Caco-2 (cell line): ENCODE data around the gene EFNA2. TPM values are rescaled to one million over a fixed set of nuclear protein-coding genes. Genes with fewer than 3 reads are reported as not detected.

Experiments
- BruUV-seq: library from RNA; stranded (reverse); fragments of 400-500 nt; replicated peaks from 2 replicates; lab custom pipeline; 2021; lab: Mats Ljungman, UMichigan
- CTCF ChIA-PET: fragments of 300-600 bp; sonication (Branson Sonifier 250); formaldehyde crosslinking; loops from one replicate; lab custom pipeline; 2022; ENCODE audit warnings: antibody characterized with exemption; lab: Charles Lee
- POLR2A ChIA-PET: fragments of 300-600 bp; sonication (Branson Sonifier 250); formaldehyde crosslinking; loops from one replicate; lab custom pipeline; 2022; ENCODE audit warnings: antibody characterized with exemption; lab: Charles Lee
- DNase-seq, 2 experiments: peaks; one replicate each; pipeline versions ENCODE4 v3.0.0 to v3.0.0-alpha.2; 2020 to 2022
- H3K27me3 ChIP-seq: replicated peaks from 2 replicates; pipeline ENCODE4 v1.6.0; 2011; ENCODE audit warnings: low read length; ENCODE audit not compliant: control insufficient read depth, insufficient read depth
- H3K36me3 ChIP-seq: 2 replicates; pipeline ENCODE4 v1.5.1; 2011; ENCODE audit warnings: low read length; ENCODE audit not compliant: control insufficient read depth, insufficient read depth
- H3K4me1 ChIP-seq: fragments of 250-450 bp; sonication (Bioruptor Pico); 2 replicates; pipeline ENCODE4 v1.5.1; 2020; ENCODE audit warnings: mild to moderate bottlenecking
- H3K4me3 ChIP-seq: 2 replicates; pipeline ENCODE4 v1.5.1; 2011; ENCODE audit warnings: low read depth, mild to moderate bottlenecking, control low read depth, low read length
- H3K9me3 ChIP-seq: fragments of 250-450 bp; sonication (Bioruptor Pico); 2 replicates; pipeline ENCODE4 v1.5.1; 2020; ENCODE audit warnings: mild to moderate bottlenecking, moderate library complexity
- H3K27ac Mint-ChIP-seq: one replicate; pipeline ENCODE4 v1.8.0; 2022; ENCODE audit warnings: mixed read lengths; ENCODE audit not compliant: unreplicated experiment
- H3K27me3 Mint-ChIP-seq: one replicate; pipeline ENCODE4 v1.8.0; 2022; ENCODE audit warnings: mixed read lengths; ENCODE audit not compliant: insufficient read depth, unreplicated experiment
- H3K36me3 Mint-ChIP-seq: one replicate; pipeline ENCODE4 v1.8.0; 2022; ENCODE audit warnings: mild to moderate bottlenecking, mixed read lengths; ENCODE audit not compliant: insufficient read depth, unreplicated experiment
- H3K4me1 Mint-ChIP-seq: one replicate; pipeline ENCODE4 v1.8.0; 2022; ENCODE audit warnings: low read depth, mixed read lengths; ENCODE audit not compliant: unreplicated experiment
- H3K4me3 Mint-ChIP-seq: one replicate; pipeline ENCODE4 v1.8.0; 2022; ENCODE audit warnings: mild to moderate bottlenecking, moderate library complexity, mixed read lengths; ENCODE audit not compliant: unreplicated experiment
- H3K9me3 Mint-ChIP-seq: one replicate; pipeline ENCODE4 v1.8.0; 2022; ENCODE audit warnings: mixed read lengths; ENCODE audit not compliant: unreplicated experiment
- intact Hi-C: fragments of 100-400 bp; cut with micrococcal nuclease; formaldehyde crosslinking; loops from one replicate; pipeline ENCODE4 v1.10.0; 2022; ENCODE audit not compliant: unreplicated experiment
- total RNA-seq: library from RNA; stranded (reverse); gene quantifications from 2 replicates; pipeline ENCODE4 v1.2.3, GENCODE V29; 2022
- TF ChIP-seq, protein P1 (sequence below), 2 experiments: fragments of 200-600 bp in 1 of 2; IDR thresholded peaks; 1 replicate in 1 of 2; 2 replicates in 1 of 2; pipeline versions ENCODE4 v1.5.1 to v1.8.0; 2011 to 2022; ENCODE audit warnings: antibody characterized with exemption in 1 of 2, control low read depth in 1 of 2, inconsistent platforms in 1 of 2, low read depth in 1 of 2, low read length in 1 of 2, mild to moderate bottlenecking in 1 of 2, moderate library complexity in 1 of 2; ENCODE audit not compliant: insufficient read depth in 1 of 2, severe bottlenecking in 1 of 2, unreplicated experiment in 1 of 2

Gene EFNA2
- total RNA-seq, 1 experiment from 2014 or later: 18.6 TPM

DNA sequence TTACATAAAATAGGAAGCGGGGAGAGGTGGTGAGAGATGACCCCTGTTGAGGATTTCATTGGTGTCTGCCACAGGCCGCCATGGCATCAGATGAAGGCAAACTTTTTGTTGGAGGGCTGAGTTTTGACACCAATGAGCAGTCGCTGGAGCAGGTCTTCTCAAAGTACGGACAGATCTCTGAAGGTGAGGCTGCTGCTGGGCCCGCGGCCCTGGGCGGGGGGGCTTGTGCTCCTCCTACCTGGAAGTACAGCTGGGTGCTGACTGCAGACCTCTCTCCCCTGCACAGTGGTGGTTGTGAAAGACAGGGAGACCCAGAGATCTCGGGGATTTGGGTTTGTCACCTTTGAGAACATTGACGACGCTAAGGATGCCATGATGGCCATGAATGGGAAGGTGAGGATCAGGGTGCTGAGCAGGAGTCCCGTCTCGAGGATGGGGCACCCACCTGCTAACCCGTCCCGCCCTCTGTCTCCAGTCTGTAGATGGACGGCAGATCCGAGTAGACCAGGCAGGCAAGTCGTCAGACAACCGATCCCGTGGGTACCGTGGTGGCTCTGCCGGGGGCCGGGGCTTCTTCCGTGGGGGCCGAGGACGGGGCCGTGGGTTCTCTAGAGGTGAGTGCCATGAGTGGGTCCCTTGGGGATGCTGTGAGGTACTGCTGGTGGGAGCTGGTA lies 14.7 kb upstream of the EFNA2 start:
- peaks cover 22% of the 10 kb centered on the region for H3K4me1 Mint-ChIP-seq

DNA sequence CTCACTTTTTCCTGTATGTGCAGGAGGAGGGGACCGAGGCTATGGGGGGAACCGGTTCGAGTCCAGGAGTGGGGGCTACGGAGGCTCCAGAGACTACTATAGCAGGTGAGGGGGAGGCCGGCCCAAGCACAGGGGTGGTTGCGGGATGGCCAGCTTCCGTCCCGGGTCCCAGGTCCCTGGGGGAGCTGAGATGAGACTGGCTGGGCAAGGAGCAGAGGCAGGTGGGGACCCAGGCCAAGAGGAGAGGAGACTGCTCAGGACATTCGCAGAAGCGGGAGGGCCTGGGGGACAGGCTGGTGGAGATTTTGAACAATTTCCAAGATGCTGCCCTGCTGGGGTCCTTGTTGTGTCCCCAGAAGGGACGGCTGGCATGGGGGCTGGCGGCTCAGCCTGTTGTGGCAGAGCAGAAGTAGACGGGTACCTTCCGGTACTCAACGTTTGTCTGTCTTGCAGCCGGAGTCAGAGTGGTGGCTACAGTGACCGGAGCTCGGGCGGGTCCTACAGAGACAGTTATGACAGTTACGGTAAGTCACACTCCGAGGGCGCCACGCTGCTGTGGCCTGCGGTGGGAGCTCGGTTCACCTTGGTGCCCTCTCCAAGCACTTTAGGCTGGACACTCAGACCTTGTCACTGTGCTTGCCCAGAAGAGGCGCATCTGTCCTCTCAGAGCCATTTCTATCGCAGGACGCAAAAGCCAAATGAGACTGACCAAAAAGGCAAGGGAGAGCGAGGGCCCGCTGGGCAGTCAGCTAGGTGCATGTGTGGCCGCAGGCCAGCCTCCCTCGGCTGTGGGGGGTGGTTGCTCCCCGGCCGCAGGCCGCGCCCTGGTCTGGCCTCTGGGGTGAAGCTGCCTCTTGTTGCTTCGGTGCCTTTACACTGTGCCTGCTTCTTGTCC lies 13.9 kb upstream of the EFNA2 start:
- no peak overlapping the region for H3K4me3 ChIP-seq
- TF ChIP-seq, protein P1, sequence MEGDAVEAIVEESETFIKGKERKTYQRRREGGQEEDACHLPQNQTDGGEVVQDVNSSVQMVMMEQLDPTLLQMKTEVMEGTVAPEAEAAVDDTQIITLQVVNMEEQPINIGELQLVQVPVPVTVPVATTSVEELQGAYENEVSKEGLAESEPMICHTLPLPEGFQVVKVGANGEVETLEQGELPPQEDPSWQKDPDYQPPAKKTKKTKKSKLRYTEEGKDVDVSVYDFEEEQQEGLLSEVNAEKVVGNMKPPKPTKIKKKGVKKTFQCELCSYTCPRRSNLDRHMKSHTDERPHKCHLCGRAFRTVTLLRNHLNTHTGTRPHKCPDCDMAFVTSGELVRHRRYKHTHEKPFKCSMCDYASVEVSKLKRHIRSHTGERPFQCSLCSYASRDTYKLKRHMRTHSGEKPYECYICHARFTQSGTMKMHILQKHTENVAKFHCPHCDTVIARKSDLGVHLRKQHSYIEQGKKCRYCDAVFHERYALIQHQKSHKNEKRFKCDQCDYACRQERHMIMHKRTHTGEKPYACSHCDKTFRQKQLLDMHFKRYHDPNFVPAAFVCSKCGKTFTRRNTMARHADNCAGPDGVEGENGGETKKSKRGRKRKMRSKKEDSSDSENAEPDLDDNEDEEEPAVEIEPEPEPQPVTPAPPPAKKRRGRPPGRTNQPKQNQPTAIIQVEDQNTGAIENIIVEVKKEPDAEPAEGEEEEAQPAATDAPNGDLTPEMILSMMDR (IDR thresholded peaks at IDR 0.05; ENCODE audit: insufficient read depth in 1 of 2, low read depth in 1 of 2, low read length in 1 of 2, severe bottlenecking in 1 of 2, unreplicated experiment in 1 of 2): no peak
- Mint-ChIP-seq H3K4me1 (peaks cover 26% of the 10 kb centered on the region), H3K27ac (peak overlapping the region; percentile 94), H3K4me3 (peak overlapping the region; percentile 89), H3K9me3 (no peaks in the 10 kb centered on the region), H3K36me3 (peaks cover 82% of the 10 kb centered on the region), H3K27me3 (no peaks in the 10 kb centered on the region)
- ChIA-PET POLR2A (no interaction called here), CTCF (no interaction called here)
- no TSS peak for BruUV-seq
- no peaks in the 10 kb centered on the region for H3K27me3 ChIP-seq
- intact Hi-C loops: no loop called here
- peaks cover 2% of the 10 kb centered on the region; the same call in 1 of the 2 replicates for H3K36me3 ChIP-seq
- H3K9me3 ChIP-seq: no peaks in the 10 kb centered on the region
- peaks cover 40% of the 10 kb centered on the region for H3K4me1 ChIP-seq
- no peak for DNase-seq

More for the DNA sequence above, 14.7 kb upstream of the EFNA2 start:
- Histone ChIP-seq H3K9me3 (no peaks in the 10 kb centered on the region), H3K4me3 (no peak overlapping the region), H3K4me1 (peaks cover 36% of the 10 kb centered on the region), H3K36me3 (peaks cover 2% of the 10 kb centered on the region; the same call in 1 of the 2 replicates), H3K27me3 (no peaks in the 10 kb centered on the region)
- ChIA-PET POLR2A (no interaction called here), CTCF (no interaction called here)
- peak overlapping the region; percentile 94 for H3K27ac Mint-ChIP-seq
- intact Hi-C loops: no loop called here
- peak overlapping the region; percentile 89 for H3K4me3 Mint-ChIP-seq
- peaks cover 81% of the 10 kb centered on the region for H3K36me3 Mint-ChIP-seq
- no peak for DNase-seq
- TF ChIP-seq, protein P1 (IDR thresholded peaks at IDR 0.05; ENCODE audit: insufficient read depth in 1 of 2, low read depth in 1 of 2, low read length in 1 of 2, severe bottlenecking in 1 of 2, unreplicated experiment in 1 of 2): no peak
- H3K9me3 Mint-ChIP-seq: no peaks in the 10 kb centered on the region
- no TSS peak for BruUV-seq
- no peaks in the 10 kb centered on the region for H3K27me3 Mint-ChIP-seq
